HT-29 (cell line): ENCODE measurements around the gene FKBP4. TPM values are rescaled to one million over a fixed set of nuclear protein-coding genes. Genes with fewer than 3 reads are reported as not detected.
A peak's percentile ranks its signal among the peaks of the same experiment; 100 is the strongest.
"Not testable (repeated sequence)": the region's sequence is repeated elsewhere in the genome, so short reads cannot be mapped to it uniquely, and the experiment has no call there.

Experiments
- DNase-seq: peaks from one replicate; pipeline ENCODE4 v3.0.0-alpha.2; 2015; ENCODE audit warnings: low spot score
- total RNA-seq: library from RNA; depleted of rRNA; stranded (reverse); fragments of >200 nt; shearing (Covaris generic); gene quantifications from 2 replicates; pipeline ENCODE4 v1.2.3, GENCODE V29; 2014; rRNA removed

The FKBP4 gene, protein sequence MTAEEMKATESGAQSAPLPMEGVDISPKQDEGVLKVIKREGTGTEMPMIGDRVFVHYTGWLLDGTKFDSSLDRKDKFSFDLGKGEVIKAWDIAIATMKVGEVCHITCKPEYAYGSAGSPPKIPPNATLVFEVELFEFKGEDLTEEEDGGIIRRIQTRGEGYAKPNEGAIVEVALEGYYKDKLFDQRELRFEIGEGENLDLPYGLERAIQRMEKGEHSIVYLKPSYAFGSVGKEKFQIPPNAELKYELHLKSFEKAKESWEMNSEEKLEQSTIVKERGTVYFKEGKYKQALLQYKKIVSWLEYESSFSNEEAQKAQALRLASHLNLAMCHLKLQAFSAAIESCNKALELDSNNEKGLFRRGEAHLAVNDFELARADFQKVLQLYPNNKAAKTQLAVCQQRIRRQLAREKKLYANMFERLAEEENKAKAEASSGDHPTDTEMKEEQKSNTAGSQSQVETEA
- 106 and 115 TPM in 2 replicates for total RNA-seq

DNA sequence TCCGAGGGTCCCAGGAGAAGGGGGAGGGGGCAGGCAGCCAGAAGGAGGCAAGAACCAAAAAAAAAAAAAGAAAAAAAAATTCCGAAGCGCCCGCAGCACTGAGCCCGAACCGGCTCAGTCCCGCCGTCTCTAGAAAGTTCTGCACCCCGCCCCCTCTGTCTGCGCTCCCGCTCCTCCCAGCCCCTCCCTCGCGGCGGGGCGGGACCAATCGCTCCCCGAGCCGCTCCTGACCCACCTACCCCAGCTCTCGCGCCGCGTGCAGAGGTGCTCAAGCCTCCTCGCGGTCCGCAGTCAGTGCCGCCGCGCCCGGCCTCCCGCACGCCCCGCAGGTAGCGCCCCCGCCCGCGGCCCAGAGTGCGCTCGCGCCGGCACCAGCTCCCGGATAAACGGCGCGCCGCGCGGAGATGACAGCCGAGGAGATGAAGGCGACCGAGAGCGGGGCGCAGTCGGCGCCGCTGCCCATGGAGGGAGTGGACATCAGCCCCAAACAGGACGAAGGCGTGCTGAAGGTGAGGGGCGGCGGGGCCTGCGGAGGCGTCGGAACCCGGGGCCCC lies at the start of gene FKBP4:
Gene FKBP4 (plus strand): TSS at position 235 of the 554 bp plus-strand sequence. CDS start 170 bp downstream, at position 405.
- peak; percentile 90 for DNase-seq

DNA sequence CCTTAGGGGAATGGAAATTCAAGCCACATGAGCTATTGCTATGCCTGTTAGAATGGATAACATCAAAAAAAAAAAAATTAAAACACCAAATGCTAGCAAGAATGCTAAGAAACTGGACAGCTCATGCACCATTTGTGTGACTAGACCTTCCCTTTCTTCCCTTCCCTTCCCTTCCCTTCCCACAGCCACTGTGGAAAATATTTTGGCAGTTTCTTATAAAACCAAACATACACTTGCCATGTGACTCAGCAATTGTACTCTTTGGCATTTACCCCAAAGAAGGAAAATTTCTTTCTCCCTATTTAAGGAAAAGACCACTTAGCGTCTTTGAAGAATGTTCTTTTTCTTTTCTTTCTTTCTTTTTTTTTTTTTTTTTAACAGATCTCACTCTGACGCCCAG lies 49.1 kb upstream of the FKBP4 start:
- no peak for DNase-seq

DNA sequence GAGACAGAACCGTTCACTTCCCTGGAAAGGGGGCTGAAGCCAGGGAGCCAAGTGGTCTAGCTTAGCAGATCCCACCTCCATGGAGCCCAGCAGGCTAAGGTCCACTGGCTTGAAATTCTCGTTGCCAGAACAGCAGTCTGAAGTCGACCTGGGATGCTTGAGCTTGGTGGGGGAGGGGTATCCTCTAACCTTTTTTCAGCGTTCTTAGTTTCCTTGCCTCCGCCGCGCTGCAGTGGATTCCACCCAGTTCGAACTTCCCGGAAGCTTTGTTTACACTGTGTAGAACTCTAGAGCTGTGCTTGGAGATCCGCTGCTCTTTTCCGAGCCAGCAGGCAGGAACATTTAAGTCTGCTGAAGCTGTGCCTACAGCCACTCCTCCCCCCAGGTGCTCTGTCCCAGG lies 45.2 kb upstream of the FKBP4 start:
- no peak for DNase-seq

DNA sequence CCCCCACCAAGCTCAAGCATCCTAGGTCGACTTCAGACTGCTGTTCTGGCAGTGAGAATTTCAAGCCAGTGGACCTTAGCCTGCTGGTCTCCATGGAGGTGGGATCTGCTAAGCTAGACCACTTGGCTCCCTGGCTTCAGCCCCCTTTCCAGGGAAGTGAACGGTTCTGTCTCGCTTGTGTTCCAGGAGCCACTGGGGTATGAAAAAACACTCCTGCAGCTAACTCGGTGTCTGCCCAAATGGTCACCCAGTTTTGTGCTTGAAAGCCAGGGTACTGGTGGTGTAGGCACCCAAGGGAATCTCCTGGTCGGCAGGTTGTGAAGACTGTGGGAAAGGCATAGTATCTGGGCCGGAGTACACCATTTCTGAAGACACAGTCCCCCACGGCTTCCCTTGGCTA lies 44.6 kb upstream of the FKBP4 start:
- DNase-seq, result no peak

DNA sequence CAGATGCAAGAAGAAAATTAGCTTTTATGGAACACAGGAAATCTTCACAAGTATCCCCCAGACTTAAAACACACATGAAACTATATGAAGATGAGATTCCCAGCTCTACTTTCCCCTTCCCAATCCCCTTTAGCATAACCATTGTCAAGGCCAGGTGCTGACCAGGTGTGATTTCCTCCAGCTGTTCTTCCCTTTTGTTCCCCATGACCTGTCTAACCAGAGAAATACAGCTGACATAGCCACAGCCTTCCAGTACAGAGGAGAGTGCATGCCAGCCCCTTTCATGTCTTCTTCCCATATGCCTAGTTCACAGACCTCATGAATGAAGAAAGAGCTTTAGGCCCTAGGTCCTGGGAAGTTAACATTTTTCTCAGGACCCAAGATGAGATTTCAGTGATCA lies 43.5 kb upstream of the FKBP4 start:
- DNase-seq, result no peak

DNA sequence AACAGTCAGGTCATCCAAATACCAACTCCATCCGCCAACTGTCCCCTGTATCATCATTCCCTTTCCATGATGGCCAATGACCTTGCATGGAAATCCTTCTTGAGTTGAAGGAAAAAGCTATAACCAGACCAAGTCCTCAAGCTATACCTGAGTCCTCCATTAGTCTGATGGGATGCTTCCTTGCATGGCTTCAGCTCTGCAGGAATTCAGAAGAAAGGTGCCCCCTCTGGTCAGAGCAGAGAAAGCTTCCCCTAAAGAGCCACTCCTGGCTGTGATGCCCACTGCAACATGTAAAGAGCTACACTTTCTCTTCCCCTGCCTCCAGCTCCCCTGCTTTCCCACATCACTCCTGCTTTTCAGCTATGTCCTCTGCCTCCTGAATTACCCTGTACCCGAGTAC lies 43.1 kb upstream of the FKBP4 start:
- peak; percentile 14 for DNase-seq

DNA sequence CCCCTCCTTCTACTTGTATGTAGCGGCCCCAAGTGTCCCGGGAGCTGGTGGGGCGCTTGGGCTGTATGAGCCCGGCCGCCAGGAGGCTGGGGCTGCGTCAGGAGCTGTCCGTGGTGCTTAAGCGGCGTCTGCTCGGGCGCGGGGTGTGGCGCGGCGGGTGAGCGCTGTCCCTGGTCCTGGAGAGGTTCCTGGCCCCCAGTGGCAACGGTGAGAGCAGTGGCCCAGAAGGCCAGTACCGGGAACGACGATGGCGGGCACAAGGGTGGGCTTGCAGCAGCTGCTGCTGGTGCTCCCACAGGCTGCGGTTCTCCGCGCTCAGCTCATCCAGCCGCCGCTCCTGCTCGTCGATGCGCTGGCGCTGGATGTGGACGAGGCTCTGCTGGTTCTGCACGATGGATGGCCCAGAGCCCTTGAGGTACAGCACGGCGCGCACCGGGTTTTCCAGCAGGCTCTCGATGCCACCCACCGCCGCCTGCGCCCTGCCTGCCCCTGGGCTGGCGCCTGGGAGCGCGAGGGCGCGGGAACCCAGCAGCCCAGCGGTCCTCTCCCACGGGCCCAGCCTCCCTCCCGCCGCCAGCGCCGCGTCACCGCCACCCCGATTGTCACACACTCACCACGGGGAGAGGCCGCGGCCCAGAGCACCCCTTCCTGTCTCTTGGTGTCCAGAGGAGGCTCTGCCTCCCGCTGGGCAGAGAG lies 41.9 kb upstream of the FKBP4 start:
- peak; percentile 67 for DNase-seq

DNA sequence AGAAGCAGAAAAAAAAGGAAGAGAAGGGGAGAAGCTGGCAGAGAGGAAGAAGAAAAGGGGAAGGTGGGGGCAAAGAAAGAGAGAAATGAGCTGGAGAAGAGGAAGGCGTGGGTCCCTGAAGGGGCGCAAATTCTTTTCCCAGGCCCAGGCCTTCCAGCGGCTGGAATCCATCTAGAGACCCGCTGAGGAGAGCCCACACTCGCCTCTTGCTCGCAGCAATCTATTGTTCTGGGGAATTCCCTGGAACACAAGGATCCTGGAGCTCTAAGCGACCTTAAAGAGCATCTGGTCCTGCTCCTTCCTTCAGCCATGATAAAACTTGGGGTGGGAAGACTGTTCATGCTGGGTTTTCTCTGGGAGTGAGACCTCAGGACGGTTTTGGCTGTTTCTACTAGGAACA lies 41.2 kb upstream of the FKBP4 start:
- DNase-seq, result no peak

DNA sequence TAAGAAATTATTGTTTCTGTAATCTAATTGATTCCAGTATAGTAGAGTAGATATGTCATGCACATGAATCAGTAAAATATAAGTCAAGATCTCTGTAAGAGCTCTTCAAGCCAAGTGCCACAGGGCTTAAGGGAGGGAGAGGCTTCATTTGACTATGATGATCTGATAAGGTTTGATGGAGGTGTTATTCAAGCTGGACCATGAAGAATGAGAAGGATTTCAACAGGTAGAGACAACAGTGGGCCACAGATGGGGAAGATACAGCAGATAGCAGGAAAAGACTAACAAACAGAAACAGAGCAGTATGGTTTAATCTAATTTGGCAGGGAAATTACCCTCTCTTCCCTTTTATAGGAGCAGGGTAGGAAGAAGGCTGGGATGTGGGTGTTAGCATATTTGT lies 40.6 kb upstream of the FKBP4 start:
- DNase-seq, result no peak

DNA sequence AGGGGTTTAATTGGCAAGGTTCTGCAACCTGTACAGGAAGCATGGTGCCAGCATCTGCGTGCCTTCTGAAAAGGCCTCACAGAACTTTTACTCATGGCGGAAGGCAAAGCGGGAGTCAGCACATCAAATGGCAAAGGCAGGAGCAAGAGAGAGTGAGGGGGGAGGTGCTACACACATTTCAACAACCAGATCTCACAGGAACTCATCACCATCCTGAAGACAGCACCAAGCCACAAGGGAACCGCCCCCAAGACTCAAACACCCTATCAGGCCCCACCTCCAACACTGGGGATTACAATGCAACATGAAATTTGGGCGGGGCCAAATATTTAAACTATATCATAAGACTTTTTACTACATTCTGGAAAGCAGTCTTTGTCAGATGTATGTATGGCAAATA lies 38.0 kb upstream of the FKBP4 start:
- no peak for DNase-seq

DNA sequence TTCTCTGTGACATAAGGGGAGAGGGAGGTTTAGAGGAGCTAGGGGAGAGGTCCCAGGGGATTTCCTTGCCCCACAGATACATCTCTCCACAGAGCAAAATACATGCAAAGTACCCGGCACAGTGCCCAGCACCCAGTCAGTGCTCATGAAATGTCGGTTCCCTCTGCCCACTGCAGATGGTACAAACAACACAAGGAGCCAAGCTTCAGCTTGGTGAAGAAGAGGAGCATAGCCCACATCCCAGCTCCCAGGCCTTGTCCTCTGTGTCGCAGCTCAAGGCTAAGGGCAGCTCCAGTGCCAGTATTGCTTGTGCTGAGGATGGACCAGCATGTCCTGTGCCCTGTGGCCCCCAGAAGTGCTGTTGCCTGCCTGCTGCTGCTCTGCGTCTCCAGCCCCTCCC lies 35.0 kb upstream of the FKBP4 start:
- no peak for DNase-seq

DNA sequence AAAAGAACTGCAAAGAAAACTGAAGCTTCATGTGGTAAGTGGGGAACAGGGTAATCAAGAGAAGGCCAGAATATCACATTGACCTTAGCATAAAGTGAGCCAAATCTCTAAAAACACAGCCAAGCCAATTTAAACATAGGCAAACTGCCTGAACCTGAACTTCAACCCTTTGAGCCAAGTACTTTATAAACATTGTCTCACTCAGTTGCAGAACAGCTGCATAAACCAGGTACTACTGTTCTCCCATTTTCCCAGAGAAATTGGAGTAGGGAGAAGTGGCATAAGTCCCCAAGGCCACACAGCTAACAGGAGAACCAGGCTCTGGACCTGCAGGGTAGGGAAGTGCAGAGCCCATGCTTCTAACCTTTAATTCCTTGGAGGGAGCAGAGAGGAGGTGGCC lies 30.4 kb upstream of the FKBP4 start:
- no peak for DNase-seq

DNA sequence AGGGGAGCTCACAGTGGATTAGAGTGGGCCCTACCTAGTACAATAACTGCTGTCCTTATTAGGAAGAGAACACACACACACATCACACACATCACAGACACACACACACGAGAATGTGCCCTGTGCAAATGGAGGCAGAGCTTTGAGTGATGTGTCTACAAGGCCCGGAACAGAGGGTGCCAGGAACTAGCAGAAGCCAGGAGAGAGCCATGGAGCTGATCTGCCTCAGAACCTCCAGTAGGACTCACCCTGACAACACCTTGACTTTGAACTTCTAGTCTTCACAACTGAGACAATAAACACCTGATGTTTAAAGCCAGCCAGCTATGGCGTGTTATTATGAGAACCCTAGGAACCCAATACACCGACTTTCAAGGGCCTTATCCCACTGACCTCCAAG lies 29.7 kb upstream of the FKBP4 start:
- no peak for DNase-seq

DNA sequence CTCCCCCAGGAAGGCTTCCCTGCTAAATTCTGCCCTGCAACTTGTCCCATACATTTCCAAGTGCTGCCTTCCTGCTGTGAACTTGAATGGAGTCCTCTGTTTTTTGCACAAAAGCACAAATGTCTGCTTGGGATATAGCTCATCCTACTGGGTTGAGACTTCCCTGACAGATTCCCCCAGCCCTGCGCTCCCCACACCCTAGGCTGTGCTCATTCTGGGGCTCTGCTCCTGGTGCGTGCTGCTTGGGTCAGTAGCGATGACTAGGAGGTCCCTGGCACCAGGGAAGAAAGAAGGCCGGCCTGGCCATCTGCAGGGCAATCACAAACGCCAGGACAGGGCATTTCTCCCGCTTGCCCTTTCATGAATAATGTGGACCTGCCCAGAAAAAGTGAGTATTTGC lies 29.2 kb upstream of the FKBP4 start:
- DNase-seq, result no peak

DNA sequence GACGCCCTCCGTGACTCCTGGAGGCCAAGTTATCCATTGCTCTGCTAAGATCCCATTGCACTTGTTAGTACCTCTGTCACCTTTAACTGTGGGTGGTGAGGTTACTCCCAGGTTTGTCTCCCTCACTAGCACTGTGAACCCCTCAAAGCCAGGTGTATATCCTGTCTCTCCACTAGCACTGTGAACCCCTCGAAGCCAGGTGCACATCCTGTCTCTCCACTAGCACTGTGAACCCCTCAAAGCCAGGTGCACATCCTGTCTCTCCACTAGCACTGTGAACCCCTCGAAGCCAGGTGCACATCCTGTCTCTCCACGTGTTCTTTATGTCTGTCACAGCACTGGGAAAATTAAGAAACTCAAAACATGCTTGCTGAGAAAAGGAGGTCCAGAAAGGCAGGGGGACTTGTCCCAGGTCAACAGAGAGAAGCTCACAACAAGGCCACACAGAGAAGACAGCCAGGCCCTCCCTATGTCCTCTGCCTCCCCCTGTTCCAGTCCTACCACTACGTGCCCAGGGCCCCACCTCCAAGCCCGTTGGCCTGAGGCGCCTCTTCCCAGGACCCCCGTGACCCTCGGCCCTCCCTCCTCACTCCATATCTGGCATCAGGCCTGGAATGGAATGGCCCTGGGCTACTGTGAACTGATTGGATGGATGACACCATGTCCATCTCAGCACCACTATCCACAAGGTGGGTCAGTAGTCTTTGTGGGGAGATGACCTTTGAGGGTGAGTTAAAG lies 26.4 kb upstream of the FKBP4 start:
- no peak for DNase-seq

DNA sequence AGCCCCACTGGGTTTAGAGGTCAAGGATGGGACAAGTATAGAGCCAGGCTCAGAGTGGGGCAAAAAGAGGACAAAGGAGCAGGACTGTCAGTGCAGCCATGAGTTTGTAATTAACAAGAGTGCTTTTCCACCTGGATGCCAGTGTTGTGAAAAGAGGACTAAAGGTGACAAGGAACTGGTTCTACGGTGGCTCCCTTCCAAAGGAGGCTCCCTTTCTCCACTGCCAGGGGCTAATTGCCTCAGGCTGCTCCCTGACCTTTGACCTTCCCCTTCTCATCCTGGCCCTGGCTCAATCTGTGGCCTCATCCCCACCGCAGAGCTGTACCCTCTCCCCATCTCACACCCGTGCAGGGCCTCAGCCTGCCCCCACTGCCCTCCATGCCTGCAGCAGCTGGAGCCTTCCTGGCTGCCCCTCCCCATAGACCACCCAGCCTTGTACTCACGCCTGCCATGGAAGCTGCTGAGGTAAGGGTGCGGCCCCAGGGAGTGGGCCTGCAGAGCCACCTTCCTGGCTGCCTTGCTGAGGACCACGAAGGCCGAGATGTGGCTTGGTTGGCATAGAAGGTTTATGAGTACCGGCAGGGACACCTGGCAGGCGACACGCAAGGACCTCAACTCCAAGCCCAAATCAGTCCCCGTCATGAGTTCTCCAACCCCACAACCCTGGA lies 24.8 kb upstream of the FKBP4 start:
- peak; percentile 50 for DNase-seq

DNA sequence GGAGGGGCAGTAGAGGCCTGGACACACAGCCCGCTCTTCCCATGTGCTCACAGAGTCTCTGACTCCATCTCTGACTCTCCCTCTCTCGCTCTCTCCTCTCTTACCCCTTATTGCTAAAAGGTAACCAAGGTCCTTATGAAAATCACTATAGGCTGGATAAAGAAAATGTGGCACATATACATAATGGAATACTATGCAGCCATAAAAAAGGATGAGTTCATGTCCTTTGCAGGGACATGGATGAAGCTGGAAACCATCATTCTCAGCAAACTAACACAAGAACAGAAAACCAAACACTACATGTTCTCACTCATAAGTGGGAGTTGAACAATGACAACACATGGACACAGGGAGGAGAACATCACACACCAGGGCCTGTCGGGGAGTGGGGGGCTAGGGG lies 24.2 kb upstream of the FKBP4 start:
- DNase-seq, result not testable (repeated sequence)

DNA sequence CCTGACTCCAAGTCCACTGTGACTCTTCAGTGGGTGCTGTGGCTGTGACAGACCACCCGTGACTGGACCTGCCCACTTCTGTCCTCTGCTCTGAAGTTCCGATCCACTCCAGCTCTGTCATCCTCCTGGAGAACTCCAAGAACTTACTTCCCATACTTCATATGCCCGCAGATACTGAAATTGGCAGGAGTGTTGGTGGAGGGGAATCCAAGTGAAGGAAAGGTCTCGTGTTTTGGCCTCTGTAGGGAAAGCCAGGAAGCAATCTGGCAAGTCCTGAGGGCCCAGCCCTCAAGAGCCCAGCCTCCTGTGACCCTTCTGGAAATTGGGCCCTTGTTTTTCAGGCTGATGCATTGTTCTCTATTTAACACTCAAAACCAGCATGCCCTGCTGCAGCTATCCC lies 22.4 kb upstream of the FKBP4 start:
- no peak for DNase-seq

DNA sequence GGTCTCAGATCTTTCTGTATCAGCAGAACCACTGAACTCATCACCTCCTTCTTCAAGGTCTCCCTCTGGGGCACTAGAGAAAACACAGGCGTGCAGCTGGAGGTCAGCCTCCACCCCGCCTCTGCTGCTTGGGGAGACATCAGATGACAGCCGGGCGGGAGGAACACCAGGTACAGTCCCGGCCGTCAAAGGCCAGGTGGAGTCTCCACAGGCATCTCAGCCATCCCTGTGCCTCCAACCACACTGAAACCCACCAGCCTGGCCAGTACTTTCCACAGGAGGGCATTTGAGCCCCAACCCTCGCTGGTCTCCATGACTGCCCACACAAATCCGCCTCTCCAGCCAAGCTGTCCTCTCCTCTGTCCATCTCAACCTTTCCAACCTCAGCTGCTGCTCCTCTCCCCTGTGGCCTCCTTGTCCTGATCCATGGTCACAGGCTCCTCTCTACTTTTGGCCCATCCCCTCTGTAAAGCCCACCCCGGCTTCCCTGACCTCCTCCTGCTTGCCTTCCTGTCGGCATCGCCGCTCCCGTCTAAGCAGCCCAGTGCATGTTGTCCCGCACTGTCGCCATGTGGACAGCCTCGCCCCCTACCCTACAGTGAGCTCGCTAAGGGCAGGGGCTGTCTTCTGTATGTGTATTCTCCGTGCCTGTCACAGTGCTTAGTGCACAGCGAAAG lies 21.4 kb upstream of the FKBP4 start:
- DNase-seq, result no peak

DNA sequence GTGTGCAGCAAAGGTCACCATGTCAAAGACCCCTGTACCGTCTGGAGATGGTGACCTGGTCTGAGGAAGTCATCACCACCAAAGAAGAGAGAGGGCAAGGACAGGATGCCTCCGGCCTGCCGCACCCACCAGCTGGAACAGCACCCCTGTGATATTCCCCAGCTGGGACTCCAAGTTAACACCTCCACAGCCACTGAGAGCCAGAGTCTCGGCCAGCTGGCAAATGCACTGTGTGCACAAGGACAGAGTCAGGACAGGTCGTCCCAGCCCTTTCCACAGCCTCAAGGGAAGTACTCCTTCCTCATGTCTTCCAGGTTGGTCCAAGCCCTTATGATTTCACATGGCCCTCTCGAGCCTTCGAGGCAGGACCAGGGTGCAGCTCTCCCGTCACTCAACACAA lies 19.3 kb upstream of the FKBP4 start:
- DNase-seq, result no peak
